ENCODE measurements around the gene DOK5.

Gene DOK5

DNA sequence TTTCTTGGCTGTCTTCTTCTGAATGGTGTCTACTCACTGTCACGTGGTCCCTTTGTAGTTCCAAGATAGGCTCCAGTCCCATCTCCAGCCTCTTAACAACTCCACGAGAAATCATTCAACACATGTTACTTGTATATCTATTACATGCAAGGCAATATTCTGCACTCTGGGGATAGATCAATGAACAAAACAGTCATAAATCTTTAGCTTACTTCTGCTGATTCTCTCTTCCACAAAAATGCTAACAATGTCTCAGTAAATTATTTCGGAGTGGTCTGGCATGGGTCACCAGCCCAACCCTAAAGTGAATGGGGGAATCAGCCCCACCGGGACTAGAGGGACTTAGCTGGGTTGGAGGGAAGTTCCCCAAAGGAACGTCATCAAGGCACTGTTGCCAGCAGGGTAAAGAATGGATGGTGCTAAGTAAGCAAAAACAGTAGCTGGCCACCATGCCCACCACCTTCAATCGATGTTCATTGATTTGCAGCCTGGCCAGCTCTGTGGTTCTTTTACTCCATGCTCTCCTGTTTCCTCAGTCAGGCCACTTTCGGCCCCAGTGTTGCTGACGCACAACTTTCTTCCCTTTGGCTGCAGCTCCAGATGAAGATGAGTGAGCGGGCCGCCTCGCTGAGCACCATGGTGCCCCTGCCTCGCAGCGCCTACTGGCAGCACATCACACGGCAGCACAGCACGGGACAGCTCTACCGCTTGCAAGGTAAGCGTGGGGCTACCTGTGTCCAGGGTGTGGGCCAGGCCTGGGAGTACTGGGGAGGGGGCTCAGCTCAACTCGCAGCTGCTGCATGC, 167.7 kb downstream of the DOK5 start:
- no peak for TF ChIP-seq ZFX (IDR thresholded peaks at IDR 0.05; ENCODE audit: borderline replicate concordance)
- TF ChIP-seq, protein P1, sequence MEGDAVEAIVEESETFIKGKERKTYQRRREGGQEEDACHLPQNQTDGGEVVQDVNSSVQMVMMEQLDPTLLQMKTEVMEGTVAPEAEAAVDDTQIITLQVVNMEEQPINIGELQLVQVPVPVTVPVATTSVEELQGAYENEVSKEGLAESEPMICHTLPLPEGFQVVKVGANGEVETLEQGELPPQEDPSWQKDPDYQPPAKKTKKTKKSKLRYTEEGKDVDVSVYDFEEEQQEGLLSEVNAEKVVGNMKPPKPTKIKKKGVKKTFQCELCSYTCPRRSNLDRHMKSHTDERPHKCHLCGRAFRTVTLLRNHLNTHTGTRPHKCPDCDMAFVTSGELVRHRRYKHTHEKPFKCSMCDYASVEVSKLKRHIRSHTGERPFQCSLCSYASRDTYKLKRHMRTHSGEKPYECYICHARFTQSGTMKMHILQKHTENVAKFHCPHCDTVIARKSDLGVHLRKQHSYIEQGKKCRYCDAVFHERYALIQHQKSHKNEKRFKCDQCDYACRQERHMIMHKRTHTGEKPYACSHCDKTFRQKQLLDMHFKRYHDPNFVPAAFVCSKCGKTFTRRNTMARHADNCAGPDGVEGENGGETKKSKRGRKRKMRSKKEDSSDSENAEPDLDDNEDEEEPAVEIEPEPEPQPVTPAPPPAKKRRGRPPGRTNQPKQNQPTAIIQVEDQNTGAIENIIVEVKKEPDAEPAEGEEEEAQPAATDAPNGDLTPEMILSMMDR (IDR thresholded peaks at IDR 0.05) = no peak

DNA sequence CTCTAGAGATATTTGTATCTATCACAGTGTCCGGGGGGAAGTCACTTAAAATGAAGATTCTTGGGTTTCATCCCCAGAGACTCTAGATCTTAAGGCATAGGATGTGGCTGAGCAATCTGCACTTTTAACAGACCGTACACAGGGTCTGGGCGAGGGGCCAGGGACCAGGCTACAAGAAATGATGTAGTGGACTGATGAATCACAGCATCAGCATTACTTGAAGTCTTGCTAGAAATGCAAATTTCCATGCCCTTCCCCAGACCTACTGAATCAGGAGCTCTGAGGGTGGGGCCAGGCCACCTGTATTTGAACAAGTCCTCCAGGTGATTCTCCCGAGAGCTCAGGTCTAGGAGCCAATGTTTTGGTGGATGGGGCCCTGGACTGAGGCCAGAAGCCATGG, 168.4 kb downstream of the DOK5 start:
- H3K27ac ChIP-seq = no peak overlapping the region
- TF ChIP-seq, protein P1 (IDR thresholded peaks at IDR 0.05) = no peak
- no peak for TF ChIP-seq ZFX (IDR thresholded peaks at IDR 0.05; ENCODE audit: borderline replicate concordance)

More for the DNA sequence above, 167.7 kb downstream of the DOK5 start:
- H3K27ac ChIP-seq = no peak overlapping the region

DNA sequence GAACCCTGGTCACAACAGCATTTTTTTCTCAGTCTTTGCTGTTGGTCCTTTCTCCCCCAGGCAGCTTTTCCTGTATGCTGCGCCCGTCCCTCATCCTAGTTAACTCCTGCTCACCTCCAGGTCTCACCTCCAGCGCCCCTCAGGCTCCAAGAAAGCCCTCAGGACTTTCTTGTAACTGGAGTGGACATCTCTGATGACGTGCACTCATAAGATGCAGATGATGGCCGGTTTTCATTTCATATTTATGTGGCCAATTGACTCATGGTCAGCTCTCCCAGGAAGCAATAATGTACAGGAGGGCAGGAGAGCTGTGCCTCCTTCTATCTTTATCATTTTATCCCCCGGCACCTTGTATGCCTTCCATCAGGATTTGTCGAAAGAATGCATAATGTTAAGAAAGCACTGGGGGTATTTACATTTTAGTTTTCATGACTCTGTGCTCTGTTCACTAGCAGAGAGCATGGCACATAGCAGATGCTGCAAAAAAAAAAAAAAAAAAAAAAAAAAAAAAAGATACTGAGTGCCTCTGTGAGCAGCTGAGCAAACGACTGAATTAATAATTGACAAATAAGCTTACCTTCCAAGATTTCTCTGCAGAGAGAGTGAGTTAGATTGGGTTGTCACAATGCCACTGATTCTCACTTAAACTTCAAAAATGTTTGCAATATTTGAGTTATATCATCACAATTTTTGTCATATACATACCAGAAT, 170.2 kb downstream of the DOK5 start:
- TF ChIP-seq ZFX (IDR thresholded peaks at IDR 0.05; ENCODE audit: borderline replicate concordance) = no peak
- TF ChIP-seq, protein P1 (IDR thresholded peaks at IDR 0.05) = no peak
- no peak overlapping the region for H3K27ac ChIP-seq

DNA sequence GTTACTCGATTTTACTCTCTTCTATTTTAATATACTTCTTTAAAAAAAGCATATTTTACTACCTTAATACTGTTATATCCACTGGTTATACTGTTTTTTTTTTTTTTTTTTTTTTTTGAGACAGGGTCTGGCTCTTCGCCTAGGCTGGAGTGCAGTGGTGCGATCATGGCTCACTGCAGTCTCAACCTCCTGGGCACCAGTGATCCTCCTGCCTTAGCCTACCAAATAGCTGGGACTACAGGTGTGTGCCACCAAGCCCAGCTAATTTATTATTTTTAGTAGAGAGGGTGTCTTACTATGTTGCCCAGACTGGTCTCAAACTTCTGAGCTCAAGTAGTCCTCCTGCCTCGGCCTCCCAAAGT, 170.7 kb downstream of the DOK5 start:
- H3K27ac ChIP-seq = no peak overlapping the region
- TF ChIP-seq, protein P1 (IDR thresholded peaks at IDR 0.05) = no peak
- TF ChIP-seq ZFX (IDR thresholded peaks at IDR 0.05; ENCODE audit: borderline replicate concordance) = no peak

DNA sequence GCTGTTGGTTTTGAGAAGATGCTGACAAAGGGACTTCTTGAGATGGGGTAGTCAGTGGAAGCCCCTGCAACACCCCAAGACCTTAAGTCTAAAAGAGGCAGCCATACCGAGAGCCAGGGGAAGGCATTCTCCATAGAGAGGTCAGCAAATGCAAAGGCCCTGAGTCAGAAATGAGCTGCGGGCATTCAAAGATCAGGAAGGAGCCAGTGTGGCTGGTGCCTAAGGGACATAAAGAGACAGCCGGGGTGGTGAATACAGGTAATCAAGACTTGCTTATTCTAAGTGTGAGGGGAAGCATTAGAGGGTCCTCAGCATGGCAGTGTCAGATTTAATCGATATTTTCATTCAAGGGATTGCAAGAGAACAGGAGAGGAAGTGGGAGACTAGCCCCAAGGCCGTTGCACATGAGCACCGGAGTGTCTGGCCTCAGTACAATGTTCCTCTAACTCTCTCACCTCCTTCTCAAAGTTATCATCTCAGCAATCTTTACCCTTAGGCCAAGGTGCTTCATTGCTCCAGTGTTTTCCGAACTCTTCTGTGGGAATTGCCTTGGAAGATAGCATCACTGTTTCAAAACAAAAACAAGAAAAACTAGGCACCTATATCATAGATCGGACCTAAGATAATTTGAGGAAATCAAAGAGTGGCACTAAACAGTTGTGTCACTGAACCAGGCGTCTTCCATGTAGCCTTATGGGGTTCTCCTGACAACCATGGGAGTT, 173.2 kb downstream of the DOK5 start:
- TF ChIP-seq, protein P1 (IDR thresholded peaks at IDR 0.05) = no peak
- TF ChIP-seq ZFX (IDR thresholded peaks at IDR 0.05; ENCODE audit: borderline replicate concordance) = no peak
- no peak overlapping the region for H3K27ac ChIP-seq

DNA sequence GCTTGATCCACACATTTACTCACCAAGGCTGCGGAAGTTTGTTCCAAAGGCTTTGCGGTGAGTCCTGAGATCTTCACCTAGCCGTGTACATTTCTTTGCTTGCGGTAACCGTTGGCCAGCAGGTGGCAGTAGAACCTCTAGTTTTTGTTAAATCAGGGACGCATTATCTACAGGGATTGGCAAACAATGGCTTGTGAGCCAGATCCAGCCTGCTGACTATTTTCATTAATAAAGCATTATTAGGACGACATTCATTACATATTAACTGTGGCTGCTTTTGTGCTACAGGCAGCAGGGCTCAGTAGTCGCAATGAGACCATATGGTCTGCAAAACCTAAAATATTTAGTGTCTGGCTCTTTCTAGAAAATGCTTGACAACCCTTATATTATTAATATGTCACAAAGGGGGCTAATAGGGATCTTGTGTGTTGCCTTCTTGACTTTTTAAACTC, 174.1 kb downstream of the DOK5 start:
- no peak overlapping the region for H3K27ac ChIP-seq
- no peak for TF ChIP-seq ZFX (IDR thresholded peaks at IDR 0.05; ENCODE audit: borderline replicate concordance)
- TF ChIP-seq, protein P1 (IDR thresholded peaks at IDR 0.05) = peak; percentile 86

Measured in 22Rv1 (cell line).